ENCODE results near the gene FGB.

The FGB gene

GRCh38 chr4:154597798-154598774 lies 35.3 kb downstream of the FGB start:
- no peak for DNase-seq

GRCh38 chr4:154602404-154603020 lies 39.7 kb downstream of the FGB start:
- DNase-seq, result peak; percentile 70

- no peak for DNase-seq
Observed at GRCh38 chr4:154603033-154603943, 40.5 kb downstream of the FGB start.

- DNase-seq, result no peak
Observed at GRCh38 chr4:154604696-154605200, 41.9 kb downstream of the FGB start.

GRCh38 chr4:154606728-154607723 lies 44.2 kb downstream of the FGB start:
- DNase-seq, result no peak

GRCh38 chr4:154608361-154609252 lies 45.8 kb downstream of the FGB start:
- no peak for DNase-seq

- DNase-seq, result no peak
Observed at GRCh38 chr4:154609532-154609931, 46.7 kb downstream of the FGB start.

GRCh38 chr4:154610582-154610981 lies 47.8 kb downstream of the FGB start:
- DNase-seq, result no peak

- no peak for DNase-seq
Observed at GRCh38 chr4:154611833-154612232, 49.0 kb downstream of the FGB start.

- no peak for DNase-seq
Observed at GRCh38 chr4:154612472-154613414, 49.9 kb downstream of the FGB start, which contains the start of gene FGG. TSS of gene FGG (minus strand) at chr4:154612656. CDS start at chr4:154612609, 47 bp downstream.

- no peak for DNase-seq
Observed at GRCh38 chr4:154614306-154614705, 51.5 kb downstream of the FGB start.

- DNase-seq, result no peak
Observed at GRCh38 chr4:154615211-154615610, 52.4 kb downstream of the FGB start.

GRCh38 chr4:154616287-154616686 lies 53.5 kb downstream of the FGB start:
- DNase-seq, result no peak

GRCh38 chr4:154616731-154617130 lies 53.9 kb downstream of the FGB start:
- DNase-seq, result no peak

- DNase-seq, result peak; percentile 28
Observed at GRCh38 chr4:154617820-154618317, 55.1 kb downstream of the FGB start.

- DNase-seq, result peak; percentile 76
Observed at GRCh38 chr4:154618708-154619315, 56.0 kb downstream of the FGB start.

- DNase-seq, result no peak
Observed at GRCh38 chr4:154620111-154620510, 57.3 kb downstream of the FGB start.

Measured in DMS53 (cell line).